ENCODE results near the gene SLC16A8. TPM values are rescaled to one million over a fixed set of nuclear protein-coding genes. Genes with fewer than 3 reads are reported as not detected.
"Not testable (repeated sequence)": the region's sequence is repeated elsewhere in the genome, so short reads cannot be mapped to it uniquely, and the experiment has no call there.

The SLC16A8 gene
- not detected in 2 replicates for polyA plus RNA-seq (2014; cell fraction: cytosol; rRNA removed)
- not detected in 2 replicates for polyA plus RNA-seq (2014; cell fraction: nucleus; rRNA removed)

- DNase-seq (ENCODE audit: low spot score): no peak
Observed at GRCh38 chr22:38083931-38084631, at the start of gene SLC16A8. TSS of gene SLC16A8 (minus strand) at chr22:38084184. CDS start at chr22:38082873, 1,311 bp downstream.

- no peak for DNase-seq (ENCODE audit: low spot score)
Observed at GRCh38 chr22:38133331-38133730, 49.3 kb upstream of the SLC16A8 start.

GRCh38 chr22:38132794-38133193 is 48.8 kb upstream of the SLC16A8 start:
- DNase-seq (ENCODE audit: low spot score): no peak

- DNase-seq (ENCODE audit: low spot score): no peak
Observed at GRCh38 chr22:38132136-38132535, 48.2 kb upstream of the SLC16A8 start.

- DNase-seq (ENCODE audit: low spot score): no peak
Observed at GRCh38 chr22:38131399-38131798, 47.4 kb upstream of the SLC16A8 start.

- DNase-seq (ENCODE audit: low spot score): no peak
Observed at GRCh38 chr22:38129856-38130255, 45.9 kb upstream of the SLC16A8 start.

DNA sequence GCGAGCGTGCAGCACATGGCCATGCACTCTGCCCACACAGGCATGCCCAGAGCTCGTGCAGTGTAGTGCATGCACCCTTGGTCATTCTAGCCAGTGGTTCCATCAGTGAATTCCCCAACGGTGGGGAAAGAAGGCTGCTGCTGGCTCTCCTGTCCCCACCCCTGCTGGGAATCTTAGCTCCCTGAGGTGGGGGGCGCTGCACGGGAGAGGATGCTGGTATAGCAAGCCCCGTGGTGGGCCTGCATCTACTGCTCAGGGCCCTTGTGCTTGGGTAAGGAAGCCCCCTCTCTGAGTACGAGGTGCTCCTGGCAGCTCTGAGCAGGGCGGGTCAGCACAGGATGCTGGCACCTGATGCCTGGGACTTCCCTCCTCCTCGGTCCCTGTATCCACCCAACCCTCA is 45.0 kb upstream of the SLC16A8 start:
- no peak for DNase-seq (ENCODE audit: low spot score)

DNA sequence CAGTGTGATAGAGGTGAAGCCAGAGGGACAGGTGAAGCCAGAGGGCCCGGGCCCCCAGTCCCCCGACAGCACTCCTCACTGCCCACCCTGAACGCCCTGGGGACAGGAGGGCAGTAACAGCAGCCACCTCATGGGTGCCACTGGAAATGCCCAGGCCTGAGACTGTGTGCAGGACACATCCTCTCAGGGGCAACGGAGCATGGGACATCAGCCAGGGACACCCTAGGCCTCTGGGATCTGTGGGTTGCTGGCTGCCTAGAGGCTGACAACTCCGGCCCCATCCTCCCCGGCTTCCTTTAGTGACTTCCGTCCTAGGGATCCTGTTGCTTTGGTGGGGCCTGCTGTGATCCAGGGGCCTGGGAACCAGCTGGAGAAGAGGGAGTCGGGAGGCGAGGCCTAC is 43.9 kb upstream of the SLC16A8 start:
- no peak for DNase-seq (ENCODE audit: low spot score)

DNA sequence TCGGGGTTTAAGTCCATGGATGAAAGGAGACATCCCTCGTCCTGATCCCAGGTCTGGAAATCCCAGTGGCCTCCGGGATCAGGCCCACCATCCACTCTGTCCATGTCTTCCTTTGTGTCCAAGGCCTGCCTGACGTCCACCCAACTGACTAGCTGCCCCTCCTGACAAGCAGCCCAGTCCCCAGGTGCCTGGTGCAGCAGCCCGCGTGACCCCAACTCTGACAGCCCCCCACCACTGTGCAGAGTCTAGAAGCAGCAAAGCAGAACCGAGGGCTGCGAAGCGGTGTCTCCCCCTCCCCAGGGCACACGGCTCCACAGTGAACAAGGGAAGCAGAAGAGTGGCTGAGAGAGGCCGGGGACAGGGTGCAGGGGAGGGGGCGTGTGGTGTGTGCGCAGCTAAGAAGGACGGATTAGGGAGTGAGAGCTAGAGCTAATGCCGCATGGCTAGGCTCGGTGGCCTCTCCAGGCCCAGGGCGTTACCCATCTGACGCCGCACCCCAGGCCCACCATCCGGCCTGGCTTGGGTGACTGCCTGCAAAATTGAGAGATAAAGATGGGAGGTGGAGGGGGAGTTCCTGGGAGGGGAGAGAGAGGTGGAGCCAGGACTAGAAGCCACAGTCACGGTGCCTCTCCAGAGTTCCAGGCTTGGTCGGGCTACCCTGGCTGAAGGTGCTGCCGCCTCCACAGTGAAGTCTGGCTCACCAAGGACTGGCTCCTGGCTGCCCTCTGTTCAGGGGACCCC is 43.1 kb upstream of the SLC16A8 start:
- no peak for DNase-seq (ENCODE audit: low spot score)

DNA sequence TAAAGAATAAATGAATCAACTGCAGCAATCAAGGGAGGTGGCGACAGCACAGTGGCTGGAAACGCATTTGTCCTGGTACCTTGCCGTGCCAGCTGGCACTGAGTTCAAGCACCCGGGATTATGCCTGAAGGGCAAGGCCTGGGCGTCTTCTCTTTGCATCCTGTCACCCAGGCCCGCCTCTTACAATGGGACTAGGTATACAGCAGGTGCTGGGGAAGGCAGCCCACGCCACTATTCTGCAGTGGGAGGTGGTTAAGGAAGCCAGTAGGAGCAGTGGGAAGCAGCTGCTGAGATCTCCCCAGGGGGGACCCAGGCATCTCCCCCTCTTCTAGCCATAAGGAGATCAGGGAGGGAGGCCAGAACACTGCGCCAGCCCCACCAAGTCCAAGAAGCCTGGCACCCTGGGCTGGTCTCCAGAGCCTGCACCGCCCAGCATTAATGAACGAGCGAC is 41.8 kb upstream of the SLC16A8 start:
- DNase-seq (ENCODE audit: low spot score): no peak

GRCh38 chr22:38125038-38125610 is 41.1 kb upstream of the SLC16A8 start:
- DNase-seq (ENCODE audit: low spot score): no peak

DNA sequence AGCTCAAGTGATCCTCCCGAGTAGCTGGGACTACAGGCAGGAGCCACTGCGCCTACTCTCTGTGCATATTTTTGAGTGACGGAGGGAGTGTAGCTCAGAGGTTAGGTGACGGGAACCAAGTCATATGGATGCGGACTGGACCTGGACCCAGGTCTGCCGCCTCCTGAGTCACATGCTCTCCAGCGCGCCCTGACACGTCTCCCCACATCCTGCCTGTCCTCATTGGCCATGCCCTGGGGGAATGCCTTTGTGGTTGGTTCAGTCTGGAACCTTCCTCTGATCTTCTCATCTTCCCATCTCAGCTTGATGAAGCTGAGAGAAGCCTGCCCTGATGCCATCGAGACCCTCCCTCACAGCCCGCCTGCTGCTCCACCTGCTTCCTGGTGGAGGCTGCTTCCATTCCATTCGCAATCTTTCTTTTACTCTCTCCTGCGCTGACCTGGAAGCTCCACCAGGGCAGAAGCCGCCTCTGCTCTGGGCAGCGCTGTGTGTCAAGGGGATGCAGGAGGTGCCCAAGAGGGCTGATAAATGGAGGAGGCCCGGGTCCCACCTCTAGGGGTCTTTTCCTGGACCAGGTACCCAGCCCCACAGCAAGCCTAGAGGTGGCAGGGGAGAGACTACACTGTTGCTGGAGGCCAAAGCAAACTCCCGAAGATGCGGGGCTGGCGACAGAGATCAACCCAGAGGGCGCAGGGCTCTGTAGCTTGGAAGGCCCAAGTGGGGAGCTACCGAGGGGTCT is 40.4 kb upstream of the SLC16A8 start:
- no peak for DNase-seq (ENCODE audit: low spot score)

DNA sequence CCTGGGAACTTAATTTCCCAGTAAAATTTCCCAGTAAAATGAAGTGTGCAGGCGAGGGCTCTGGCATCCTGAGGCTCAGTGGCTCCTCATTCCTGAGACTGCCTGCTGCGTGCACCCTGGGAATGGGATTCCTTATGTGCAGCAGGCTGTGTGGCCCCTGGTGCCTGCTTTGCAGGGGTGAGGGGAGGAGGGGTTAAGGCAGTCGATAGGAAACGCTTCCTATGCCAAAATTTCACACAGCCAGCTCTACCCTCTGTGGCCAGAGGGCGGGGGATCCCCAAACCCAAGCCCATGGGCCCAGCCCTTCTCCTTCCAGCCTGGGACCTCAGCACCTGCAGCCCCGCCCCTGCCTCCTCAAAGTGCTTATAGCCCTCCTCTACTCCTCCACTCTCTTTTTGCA is 38.6 kb upstream of the SLC16A8 start:
- no peak for DNase-seq (ENCODE audit: low spot score)

GRCh38 chr22:38120359-38121110 is 36.6 kb upstream of the SLC16A8 start:
- no peak for DNase-seq (ENCODE audit: low spot score)

DNA sequence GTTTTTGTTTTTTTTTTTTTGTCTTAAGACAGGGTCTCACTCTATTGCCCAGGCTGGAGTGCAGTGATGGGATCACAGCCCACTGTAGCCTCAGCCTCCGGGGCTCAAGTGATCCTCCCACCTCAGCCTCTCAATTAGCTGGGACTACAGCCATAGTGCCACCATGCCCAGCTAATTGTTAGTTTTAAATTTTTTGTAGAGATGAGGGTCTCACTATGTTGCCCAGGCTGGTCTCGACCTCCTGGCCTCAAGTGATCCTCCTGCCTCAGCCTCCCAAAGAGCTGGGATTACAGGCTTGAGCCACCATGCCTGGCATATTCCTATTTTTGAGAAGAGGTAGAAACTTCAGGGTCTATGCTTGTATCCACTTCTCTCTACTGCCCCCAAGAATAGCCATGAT is 34.8 kb upstream of the SLC16A8 start:
- not testable (repeated sequence) for DNase-seq (ENCODE audit: low spot score)

GRCh38 chr22:38118182-38118581 is 34.2 kb upstream of the SLC16A8 start:
- no peak for DNase-seq (ENCODE audit: low spot score)

DNA sequence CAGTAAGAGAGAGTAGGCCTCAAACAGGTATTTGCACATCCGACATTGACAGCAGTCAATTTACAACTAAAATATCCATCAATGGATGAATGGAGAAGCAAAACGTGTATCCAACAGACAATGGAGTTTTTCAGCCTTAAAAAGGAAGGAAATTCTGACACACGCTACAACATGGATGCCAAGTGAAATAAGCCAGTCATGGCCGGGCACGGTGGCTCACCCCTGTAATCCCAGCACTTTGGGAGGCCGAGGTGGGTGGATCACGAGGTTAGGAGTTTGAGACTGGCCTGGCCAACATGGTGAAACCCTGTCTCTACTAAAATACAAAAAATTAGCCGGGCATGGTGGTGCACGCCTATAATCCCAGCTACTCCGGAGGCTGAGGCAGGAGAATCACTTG is 33.6 kb upstream of the SLC16A8 start:
- DNase-seq (ENCODE audit: low spot score): not testable (repeated sequence)

DNA sequence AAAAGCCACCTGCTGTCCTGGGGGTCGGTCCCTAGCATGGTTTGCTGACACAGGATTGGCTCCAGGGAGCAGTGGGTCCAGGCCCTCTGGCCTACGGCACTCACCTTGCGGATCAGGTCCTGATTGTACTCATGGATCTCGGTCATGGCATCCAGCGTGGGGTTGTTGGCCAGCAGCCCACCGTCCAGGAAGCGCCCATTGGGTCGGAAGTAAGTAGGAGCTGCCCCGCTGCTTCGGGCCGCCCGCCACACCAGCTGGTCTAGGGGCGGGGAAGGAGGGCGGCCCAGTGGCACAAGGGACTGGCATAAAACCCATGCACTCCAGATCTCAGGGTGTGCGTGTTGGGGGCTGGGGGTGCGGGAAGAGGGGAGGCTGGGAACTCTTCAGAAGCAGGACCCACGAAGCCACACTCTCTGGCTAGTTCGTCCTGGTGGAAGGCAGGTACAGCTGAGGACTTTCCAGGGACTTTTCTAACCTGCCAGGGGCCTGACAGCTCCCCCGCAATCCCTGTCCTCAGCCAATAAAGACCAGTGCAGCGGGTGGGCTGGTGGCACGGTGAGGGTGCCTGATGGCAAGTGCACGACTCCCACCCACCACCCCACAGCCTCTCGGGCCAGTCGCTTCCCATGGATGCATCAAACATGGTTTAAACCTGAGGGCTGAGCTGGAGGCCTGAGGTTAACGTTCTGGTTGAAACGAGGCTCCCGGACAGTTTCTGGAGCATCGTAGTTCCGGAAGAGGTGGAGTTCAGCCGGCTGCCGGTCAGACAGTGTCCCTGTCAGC is 31.6 kb upstream of the SLC16A8 start:
- DNase-seq (ENCODE audit: low spot score): no peak

GRCh38 chr22:38114484-38115398 is 30.8 kb upstream of the SLC16A8 start:
- DNase-seq (ENCODE audit: low spot score): peak; percentile 73

All from SK-N-DZ (cell line).